HEK293 (cell line): ENCODE results near the gene FBN2.

Experiments used
- CTCF ChIA-PET: fragments of 350-600 bp; formaldehyde crosslinking; extraction: SDS; loops from one replicate; lab custom pipeline; 2021; ENCODE audit warnings: antibody characterized with exemption; lab: Yijun Ruan, JAX
- POLR2A ChIA-PET: fragments of 300-600 bp; formaldehyde crosslinking; extraction: SDS; loops from one replicate; lab custom pipeline; 2020; ENCODE audit warnings: antibody characterized with exemption, inconsistent platforms; lab: Yijun Ruan, JAX
- H3K27ac ChIP-seq: fragments of 200-500 bp; sonication (Bioruptor generic); 2 replicates; pipeline ENCODE4 v1.5.1; 2014; ENCODE audit warnings: low read depth, low read length, control low read depth, inconsistent platforms; ENCODE audit errors: extremely low read depth
- H3K36me3 ChIP-seq, 2 experiments: fragments of 200-500 bp in 1 of 2; sonication (Bioruptor generic) in 1 of 2; 1 replicate in 1 of 2; 2 replicates in 1 of 2; pipeline ENCODE4 v1.5.1; 2014 to 2017; ENCODE audit warnings: inconsistent platforms in 2 of 2, low read length in 2 of 2; ENCODE audit not compliant: control insufficient read depth in 2 of 2, insufficient read depth in 1 of 2
- H3K4me1 ChIP-seq: fragments of 200-500 bp; sonication (Bioruptor generic); 2 replicates; pipeline ENCODE4 v1.5.1; 2014; ENCODE audit warnings: mild to moderate bottlenecking, low read length, inconsistent platforms; ENCODE audit not compliant: control insufficient read depth, insufficient read depth
- H3K4me3 ChIP-seq: 2 replicates; pipeline ENCODE4 v1.5.1; 2011; ENCODE audit warnings: low read depth, mild to moderate bottlenecking, control low read depth, low read length, moderate library complexity
- H3K9me3 ChIP-seq: fragments of 200-500 bp; sonication (Bioruptor generic); 2 replicates; pipeline ENCODE4 v1.5.1; 2014; ENCODE audit warnings: low read depth, low read length, inconsistent platforms; ENCODE audit not compliant: control insufficient read depth, insufficient read depth
- HOXA7 ChIP-seq: sonication (generic); formaldehyde crosslinking; IDR thresholded peaks from 2 replicates; pipeline ENCODE4 v1.8.1; 2022; ENCODE audit warnings: missing genetic modification reagents, borderline replicate concordance
- KLF7 ChIP-seq: fragments of 450-650 bp; formaldehyde crosslinking; IDR thresholded peaks from 2 replicates; pipeline ENCODE4 v1.5.1; 2016; ENCODE audit warnings: missing biosample characterization, missing genetic modification characterization, borderline replicate concordance
- OVOL3 ChIP-seq: fragments of 450-650 bp; formaldehyde crosslinking; IDR thresholded peaks from 2 replicates; pipeline ENCODE4 v1.5.1; 2016; ENCODE audit warnings: missing biosample characterization, missing genetic modification characterization
- SETDB1 ChIP-seq: IDR thresholded peaks from one replicate; pipeline ENCODE4 v1.6.1; 2017; ENCODE audit warnings: mild to moderate bottlenecking, low read length, moderate library complexity, mixed read lengths; ENCODE audit not compliant: insufficient read length
- ZNF140 ChIP-seq: fragments of 450-650 bp; formaldehyde crosslinking; IDR thresholded peaks from 2 replicates; pipeline ENCODE4 v1.5.1; 2016; ENCODE audit warnings: missing biosample characterization, missing genetic modification characterization
- ZNF239 ChIP-seq: fragments of 450-650 bp; formaldehyde crosslinking; IDR thresholded peaks from 2 replicates; pipeline ENCODE4 v1.5.1; 2016; ENCODE audit warnings: missing biosample characterization, missing genetic modification characterization
- ZNF292 ChIP-seq: fragments of 450-650 bp; formaldehyde crosslinking; IDR thresholded peaks from 2 replicates; pipeline ENCODE4 v1.5.1; 2016; ENCODE audit warnings: low read depth, missing biosample characterization, missing genetic modification characterization, borderline replicate concordance
- ZNF311 ChIP-seq: fragments of 450-650 bp; formaldehyde crosslinking; IDR thresholded peaks from 2 replicates; pipeline ENCODE4 v1.5.1; 2017; ENCODE audit warnings: missing biosample characterization, missing genetic modification characterization, borderline replicate concordance
- ZNF37A ChIP-seq: fragments of 450-650 bp; IDR thresholded peaks from 2 replicates; pipeline ENCODE4 v1.5.1; 2018; ENCODE audit warnings: missing biosample characterization, missing genetic modification characterization
- ZNF449 ChIP-seq: fragments of 450-650 bp; formaldehyde crosslinking; IDR thresholded peaks from 2 replicates; pipeline ENCODE4 v1.5.1; 2017; ENCODE audit warnings: missing biosample characterization, mild to moderate bottlenecking, missing genetic modification characterization, moderate library complexity
- ZNF501 ChIP-seq: fragments of 450-650 bp; formaldehyde crosslinking; IDR thresholded peaks from 2 replicates; pipeline ENCODE4 v1.5.1; 2016; ENCODE audit warnings: missing biosample characterization, missing genetic modification characterization
- ZNF561 ChIP-seq: fragments of 450-650 bp; IDR thresholded peaks from 2 replicates; pipeline ENCODE4 v1.5.1; 2018; ENCODE audit warnings: missing biosample characterization, missing genetic modification characterization, borderline replicate concordance
- ZNF626 ChIP-seq: fragments of 450-650 bp; sonication (Bioruptor Pico); formaldehyde crosslinking; IDR thresholded peaks from 2 replicates; pipeline ENCODE4 v1.5.1; 2018; ENCODE audit warnings: missing biosample characterization, missing genetic modification characterization, inconsistent platforms
- ZNF645 ChIP-seq: fragments of 450-650 bp; formaldehyde crosslinking; IDR thresholded peaks from 2 replicates; pipeline ENCODE4; 2016; ENCODE audit warnings: missing biosample characterization, missing genetic modification characterization
- ZXDB ChIP-seq: fragments of 450-650 bp; formaldehyde crosslinking; IDR thresholded peaks from 2 replicates; pipeline ENCODE4 v1.5.1; 2016; ENCODE audit warnings: missing biosample characterization, missing genetic modification characterization
- TF ChIP-seq, protein P1 (sequence below): fragments of 450-650 bp; formaldehyde crosslinking; IDR thresholded peaks from 2 replicates; pipeline ENCODE4 v1.5.1; 2016; ENCODE audit warnings: missing biosample characterization, missing genetic modification characterization

The FBN2 gene

GRCh38 chr5:128522336-128522735 lies 15.7 kb downstream of the FBN2 start (continued):
- no peak for TF ChIP-seq ZNF449 (tag by site-specific recombination)

GRCh38 chr5:128519827-128520226 lies 18.2 kb downstream of the FBN2 start:
- H3K4me1 ChIP-seq: no peaks in the 10 kb centered on the region
- CTCF ChIA-PET: interaction anchor here (0.6 to 0.9 kb wide), 2 partner anchors 9 to 11 kb away, joined by 3 read pairs; no protein-coding TSS in a partner anchor
- POLR2A ChIA-PET: no interaction called here
- peaks cover 36 to 69% of the 10 kb centered on the region in 2 experiments; a peak in 2 of 3 replicates for H3K36me3 ChIP-seq
- no peak overlapping the region for H3K27ac ChIP-seq
- no peak overlapping the region for H3K4me3 ChIP-seq
- no peaks in the 10 kb centered on the region for H3K9me3 ChIP-seq
- TF ChIP-seq ZNF239 (tag by site-specific recombination) (no peak), ZNF311 (tag by site-specific recombination) (no peak), ZNF645 (no peak), ZXDB (tag by site-specific recombination) (no peak), KLF7 (no peak), ZNF501 (no peak)
- TF ChIP-seq, protein P1, sequence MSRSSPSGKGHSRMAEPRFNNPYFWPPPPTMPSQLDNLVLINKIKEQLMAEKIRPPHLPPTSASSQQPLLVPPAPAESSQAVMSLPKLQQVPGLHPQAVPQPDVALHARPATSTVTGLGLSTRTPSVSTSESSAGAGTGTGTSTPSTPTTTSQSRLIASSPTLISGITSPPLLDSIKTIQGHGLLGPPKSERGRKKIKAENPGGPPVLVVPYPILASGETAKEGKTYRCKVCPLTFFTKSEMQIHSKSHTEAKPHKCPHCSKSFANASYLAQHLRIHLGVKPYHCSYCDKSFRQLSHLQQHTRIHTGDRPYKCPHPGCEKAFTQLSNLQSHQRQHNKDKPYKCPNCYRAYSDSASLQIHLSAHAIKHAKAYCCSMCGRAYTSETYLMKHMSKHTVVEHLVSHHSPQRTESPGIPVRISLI (tag by site-specific recombination): no peak

DNA sequence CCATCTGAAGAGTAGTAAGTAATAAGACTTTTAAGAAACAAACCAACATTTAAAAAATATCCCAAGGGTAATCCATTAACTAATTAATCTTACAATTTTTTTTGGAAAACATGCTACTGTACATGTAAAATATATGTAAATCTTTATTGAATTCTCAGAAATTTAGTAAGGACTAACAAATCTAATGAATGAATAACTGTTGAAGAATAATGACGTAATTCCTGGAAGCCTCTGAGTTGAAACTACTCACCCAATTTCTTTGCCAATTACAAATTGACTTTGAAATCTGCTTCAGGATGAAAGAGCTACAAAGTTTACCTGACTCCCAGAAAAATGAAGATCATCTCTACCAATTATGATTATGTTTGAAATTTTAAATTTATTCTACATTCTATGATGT lies 21.1 kb downstream of the FBN2 start:
- ChIA-PET POLR2A (no interaction called here), CTCF (no interaction called here)
- H3K27ac ChIP-seq: no peak overlapping the region
- no peak overlapping the region for H3K4me3 ChIP-seq
- no peaks in the 10 kb centered on the region for H3K9me3 ChIP-seq
- peaks cover 29 to 43% of the 10 kb centered on the region in 2 experiments for H3K36me3 ChIP-seq
- H3K4me1 ChIP-seq: no peaks in the 10 kb centered on the region
- TF ChIP-seq OVOL3 (tag by site-specific recombination): no peak
- no peak for TF ChIP-seq ZNF561 (tag by site-specific recombination)
- no peak for TF ChIP-seq ZNF140 (tag by site-specific recombination)
- no peak for TF ChIP-seq HOXA7 (CRISPR knock-in tag)
- TF ChIP-seq ZNF292 (tag by site-specific recombination): no peak
- no peak for TF ChIP-seq ZNF626 (tag by site-specific recombination)
- no peak for TF ChIP-seq ZNF37A

DNA sequence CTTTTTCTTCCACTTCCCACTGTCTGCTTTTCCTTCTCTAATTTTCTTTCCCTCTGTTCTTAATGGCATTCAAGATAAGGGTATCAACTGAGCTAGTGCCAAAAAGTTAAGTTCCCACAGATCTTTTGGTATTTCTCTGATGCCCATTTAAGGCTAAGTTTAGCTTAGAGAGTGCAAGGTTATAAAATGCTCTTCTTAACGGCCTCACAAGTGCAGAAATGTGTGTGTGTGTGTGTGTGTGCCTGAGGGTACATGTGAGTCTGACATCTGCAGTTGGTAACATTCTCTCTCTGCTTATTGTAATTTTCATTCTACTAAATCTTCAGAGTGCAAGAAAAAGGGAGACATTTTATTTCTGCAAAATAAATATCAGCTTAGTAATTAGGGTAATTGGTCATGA lies 24.2 kb downstream of the FBN2 start:
- H3K36me3 ChIP-seq: peaks cover 19 to 28% of the 10 kb centered on the region in 2 experiments
- ChIA-PET POLR2A (no interaction called here), CTCF (interaction anchor here (0.6 kb wide), 2 partner anchors 385 to 449 kb away, joined by 3 read pairs; no protein-coding TSS in a partner anchor)
- H3K4me3 ChIP-seq: no peak overlapping the region
- H3K4me1 ChIP-seq: no peaks in the 10 kb centered on the region
- H3K9me3 ChIP-seq: no peaks in the 10 kb centered on the region
- no peak overlapping the region for H3K27ac ChIP-seq
- no peak for TF ChIP-seq SETDB1
